B cell (primary cell): ENCODE measurements around the gene CLCN7. TPM values are rescaled to one million over a fixed set of nuclear protein-coding genes. Genes with fewer than 3 reads are reported as not detected.

Source experiments
- ATAC-seq: fragments of 200-7000 bp; cut with Tn5 transposase; one replicate; pipeline ENCODE4 v1.10.0; 2021; ENCODE audit warnings: low read depth, mild to moderate bottlenecking, moderate number of reproducible peaks, moderate library complexity
- CTCF ChIA-PET: fragments of 350-600 bp; sonication (Branson Sonifier 250); formaldehyde crosslinking; loops from one replicate; lab custom pipeline; 2021; ENCODE audit warnings: antibody characterized with exemption, inconsistent platforms; lab: Charles Lee
- POLR2A ChIA-PET: fragments of 350-600 bp; sonication (Branson Sonifier 250); formaldehyde crosslinking; loops from one replicate; lab custom pipeline; 2021; ENCODE audit warnings: antibody characterized with exemption; lab: Charles Lee
- DNase-seq: peaks from one replicate; pipeline ENCODE4 v3.0.0; 2013
- H2AFZ ChIP-seq: 2 replicates; pipeline ENCODE4 v1.6.1; 2012; ENCODE audit warnings: mild to moderate bottlenecking, low read depth, low read length; ENCODE audit not compliant: insufficient read depth, poor library complexity, severe bottlenecking
- H3K27ac ChIP-seq, 2 donors: 1 replicate in 1 of 2; 2 replicates in 1 of 2; pipeline ENCODE4 v1.5.1; 2012 to 2013; ENCODE audit warnings: low read length in 2 of 2, mild to moderate bottlenecking in 2 of 2, moderate library complexity in 1 of 2
- H3K27me3 ChIP-seq, 4 experiments: fragments of 200-600 bp in 1 of 4; sonication (generic) in 1 of 4; replicated peaks in 1 of 4; 1 replicate in 2 of 4; 2 replicates in 2 of 4; pipeline versions ENCODE4 v1.6.1 to v1.7.0; 2013 to 2016; ENCODE audit warnings: low read length in 3 of 4, mild to moderate bottlenecking in 2 of 4, mixed read lengths in 1 of 4, moderate library complexity in 1 of 4; ENCODE audit not compliant: insufficient read depth in 4 of 4, control insufficient read depth in 3 of 4; ENCODE audit errors: control extremely low read depth in 1 of 4
- H3K36me3 ChIP-seq, 2 experiments: replicated peaks in 1 of 2; 1 replicate in 1 of 2; 2 replicates in 1 of 2; pipeline versions ENCODE4 v1.6.1 to v1.7.1; 2013; ENCODE audit warnings: low read length in 1 of 2; ENCODE audit not compliant: insufficient read depth in 2 of 2, control insufficient read depth in 1 of 2; ENCODE audit errors: control extremely low read depth in 1 of 2, extremely low read depth in 1 of 2
- H3K4me1 ChIP-seq, 2 donors: fragments of 200-600 bp in 1 of 2; sonication (generic) in 1 of 2; 1 replicate in 1 of 2; 2 replicates in 1 of 2; pipeline versions ENCODE4 v1.5.1 to v1.6.1; 2013 to 2017; ENCODE audit warnings: low read length in 2 of 2; ENCODE audit not compliant: control insufficient read depth in 2 of 2, insufficient read depth in 2 of 2
- H3K4me2 ChIP-seq: replicated peaks from 2 replicates; pipeline ENCODE3; 2012; ENCODE audit warnings: mild to moderate bottlenecking, low read depth, low read length; ENCODE audit not compliant: poor library complexity, severe bottlenecking
- H3K4me3 ChIP-seq, 5 experiments: fragments of 200-600 bp in 1 of 5; sonication (generic) in 1 of 5; 1 replicate in 3 of 5; 2 replicates in 2 of 5; pipeline versions ENCODE4 v1.5.1 to v1.7.0; 2011 to 2016; ENCODE audit warnings: low read length in 4 of 5, mild to moderate bottlenecking in 4 of 5, low read depth in 2 of 5, control low read depth in 1 of 5, moderate library complexity in 1 of 5; ENCODE audit not compliant: insufficient read depth in 1 of 5; ENCODE audit errors: control extremely low read depth in 1 of 5, extremely low read depth in 1 of 5
- H3K79me2 ChIP-seq: fragments of 200-600 bp; sonication (generic); one replicate; pipeline ENCODE4 v1.6.0; 2016; ENCODE audit warnings: low read length; ENCODE audit not compliant: control insufficient read depth, insufficient read depth
- H3K9ac ChIP-seq: fragments of 200-600 bp; sonication (generic); 2 replicates; pipeline ENCODE4 v1.6.1; 2017; ENCODE audit warnings: mild to moderate bottlenecking, low read length, moderate library complexity
- H3K9me3 ChIP-seq, 3 donors: one replicate each; pipeline versions ENCODE4 v1.6.1 to v1.7.1; 2013; ENCODE audit warnings: low read length in 2 of 3; ENCODE audit not compliant: control insufficient read depth in 2 of 3, insufficient read depth in 1 of 3; ENCODE audit errors: control extremely low read depth in 1 of 3
- H4K20me1 ChIP-seq: 2 replicates; pipeline ENCODE4 v1.6.0; 2012; ENCODE audit warnings: mild to moderate bottlenecking, low read length; ENCODE audit not compliant: insufficient read depth, control insufficient read depth, poor library complexity, severe bottlenecking
- H3K27ac Mint-ChIP-seq: one replicate; pipeline ENCODE4 v1.8.0; 2021; ENCODE audit warnings: mixed read lengths
- H3K27me3 Mint-ChIP-seq: one replicate; pipeline ENCODE4 v1.8.0; 2021; ENCODE audit warnings: mixed read lengths
- H3K4me1 Mint-ChIP-seq: one replicate; pipeline ENCODE4 v1.8.0; 2021; ENCODE audit warnings: mixed read lengths
- H3K4me3 Mint-ChIP-seq: one replicate; pipeline ENCODE4 v1.8.0; 2021; ENCODE audit warnings: mixed read lengths
- H3K9me3 Mint-ChIP-seq: one replicate; pipeline ENCODE4 v1.8.0; 2022; ENCODE audit warnings: mixed read lengths; ENCODE audit not compliant: insufficient read depth
- EZH2 ChIP-seq: IDR thresholded peaks from 2 replicates; pipeline ENCODE4 v1.6.1; 2012; ENCODE audit warnings: borderline replicate concordance, low read depth, mild to moderate bottlenecking, moderate library complexity, low read length; ENCODE audit not compliant: insufficient read depth, poor library complexity, severe bottlenecking
- WGBS: methylation state at CpG from one replicate; pipeline ENCODE4 v1.1.5; 2013; ENCODE audit warnings: missing lambda C conversion rate; ENCODE audit not compliant: insufficient coverage; 5-methylcytosine and 5-hydroxymethylcytosine counted together
- intact Hi-C: fragments of 100-400 bp; cut with micrococcal nuclease; formaldehyde crosslinking; loops from one replicate; pipeline ENCODE4 v1.10.0; 2022
- polyA plus RNA-seq: library from polyadenylated mRNA; depleted of rRNA; stranded (reverse); fragments of >200 nt; gene quantifications from 2 replicates; pipeline ENCODE4 v1.2.3, GENCODE V29; 2012
- total RNA-seq, 2 donors: library from RNA; stranded (reverse); fragments of 120-200 nt in 1 of 2; gene quantifications; 1 replicate in 1 of 2; 2 replicates in 1 of 2; pipeline versions ENCODE4 v1.2.3 to v1.2.4, GENCODE V29; 2013 to 2022
- TF ChIP-seq, protein P1 (sequence below): fragments of 200-600 bp; IDR thresholded peaks from one replicate; pipeline ENCODE4 v1.8.0; 2022; ENCODE audit warnings: antibody characterized with exemption, mild to moderate bottlenecking

Gene CLCN7
- total and polyA plus RNA-seq, 2 donors (not counting 1 experiment from before 2014, with no cell fraction given) = 215 to 274 TPM

DNA sequence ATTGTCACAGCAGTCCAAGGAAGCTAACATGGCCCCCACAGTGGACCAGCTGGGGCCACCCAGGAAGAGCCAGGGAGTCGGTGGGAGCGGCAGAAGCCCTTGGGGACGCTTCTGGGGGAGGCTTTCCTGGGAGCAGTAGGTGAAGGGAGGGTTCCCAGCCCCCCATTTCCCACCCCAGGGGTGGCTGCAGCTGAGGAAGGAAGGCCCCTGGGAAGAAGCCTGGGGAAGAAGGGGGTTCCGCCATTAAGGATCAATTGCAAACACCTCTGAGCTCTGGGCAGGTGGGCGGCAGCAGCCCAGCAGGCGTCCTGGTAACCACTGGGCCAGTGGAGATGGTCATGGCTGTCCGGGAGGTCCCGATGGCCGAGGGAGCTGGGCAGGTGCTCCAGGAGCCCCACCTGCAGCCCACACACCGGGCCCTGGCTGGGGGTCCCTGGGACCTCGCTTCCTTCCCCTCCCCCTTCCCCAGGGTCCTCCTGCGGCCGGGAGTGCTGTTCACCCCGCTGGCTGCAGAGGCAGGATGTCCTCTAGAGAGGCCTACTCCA lies 44.5 kb downstream of the CLCN7 start:
- Histone ChIP-seq H3K4me1 (peaks cover 19 to 42% of the 10 kb centered on the region in 2 donors), H4K20me1 (no peaks in the 10 kb centered on the region), H3K27ac (no peak overlapping the region), H3K4me2 (no peak overlapping the region), H3K27me3 (no peaks in the 10 kb centered on the region), H3K9ac (no peak overlapping the region), H3K79me2 (no peaks in the 10 kb centered on the region), H3K9me3 (no peaks in the 10 kb centered on the region), H2AFZ (no peak overlapping the region), H3K4me3 (no peak overlapping the region), H3K36me3 (no peaks in the 10 kb centered on the region)
- 53% methylated on average over 10 of the region's 14 CpGs for WGBS
- Mint-ChIP-seq H3K27ac (peak overlapping the region; percentile 37), H3K4me1 (peaks cover 5% of the 10 kb centered on the region), H3K4me3 (no peak overlapping the region), H3K9me3 (no peaks in the 10 kb centered on the region), H3K27me3 (no peaks in the 10 kb centered on the region)
- intact Hi-C loops = no loop called here
- ChIA-PET POLR2A (no interaction called here), CTCF (no interaction called here)
- ATAC-seq (no peak), DNase-seq (no peak)
- TF ChIP-seq, protein P1, sequence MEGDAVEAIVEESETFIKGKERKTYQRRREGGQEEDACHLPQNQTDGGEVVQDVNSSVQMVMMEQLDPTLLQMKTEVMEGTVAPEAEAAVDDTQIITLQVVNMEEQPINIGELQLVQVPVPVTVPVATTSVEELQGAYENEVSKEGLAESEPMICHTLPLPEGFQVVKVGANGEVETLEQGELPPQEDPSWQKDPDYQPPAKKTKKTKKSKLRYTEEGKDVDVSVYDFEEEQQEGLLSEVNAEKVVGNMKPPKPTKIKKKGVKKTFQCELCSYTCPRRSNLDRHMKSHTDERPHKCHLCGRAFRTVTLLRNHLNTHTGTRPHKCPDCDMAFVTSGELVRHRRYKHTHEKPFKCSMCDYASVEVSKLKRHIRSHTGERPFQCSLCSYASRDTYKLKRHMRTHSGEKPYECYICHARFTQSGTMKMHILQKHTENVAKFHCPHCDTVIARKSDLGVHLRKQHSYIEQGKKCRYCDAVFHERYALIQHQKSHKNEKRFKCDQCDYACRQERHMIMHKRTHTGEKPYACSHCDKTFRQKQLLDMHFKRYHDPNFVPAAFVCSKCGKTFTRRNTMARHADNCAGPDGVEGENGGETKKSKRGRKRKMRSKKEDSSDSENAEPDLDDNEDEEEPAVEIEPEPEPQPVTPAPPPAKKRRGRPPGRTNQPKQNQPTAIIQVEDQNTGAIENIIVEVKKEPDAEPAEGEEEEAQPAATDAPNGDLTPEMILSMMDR = no peak
- no peak for TF ChIP-seq EZH2

DNA sequence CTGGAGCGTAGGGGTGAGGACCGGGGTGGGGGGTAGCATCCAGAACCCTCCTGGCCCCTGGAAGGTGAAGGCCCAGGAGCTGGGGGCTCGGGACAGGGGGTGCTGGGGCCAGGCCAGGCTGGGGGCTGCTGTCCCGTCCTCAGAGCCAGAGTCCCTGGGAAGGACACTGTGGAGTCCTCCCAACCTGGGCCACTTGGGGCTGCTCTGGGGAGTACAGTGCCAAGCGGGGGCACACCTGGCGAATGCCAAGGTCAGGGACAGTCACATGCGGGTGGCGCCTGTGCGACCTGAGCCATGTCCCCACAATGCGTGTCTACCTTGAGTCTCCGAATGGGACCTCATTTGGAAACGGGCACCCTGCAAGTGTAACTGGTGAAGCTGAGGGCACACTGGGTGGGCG lies 45.2 kb downstream of the CLCN7 start:
- DNase-seq (no peak), ATAC-seq (no peak)
- ChIA-PET POLR2A (interaction anchor here (0.6 to 1.3 kb wide), 2 partner anchors 9 to 567 kb away, joined by 3 to 9 read pairs; partner anchors contain the start of gene UQCC4), CTCF (interaction anchor here (1.2 to 3.4 kb wide), 5 partner anchors 42 to 276 kb away, joined by 4 to 22 read pairs (median 7); partner anchors contain the start of gene MAPK8IP3)
- TF ChIP-seq, protein P1 = no peak
- no peak for TF ChIP-seq EZH2
- Mint-ChIP-seq H3K4me1 (peaks cover 5% of the 10 kb centered on the region), H3K4me3 (no peak overlapping the region), H3K27ac (no peak overlapping the region), H3K27me3 (no peaks in the 10 kb centered on the region), H3K9me3 (no peaks in the 10 kb centered on the region)
- Histone ChIP-seq H3K79me2 (no peaks in the 10 kb centered on the region), H3K4me1 (peaks cover 19 to 42% of the 10 kb centered on the region in 2 donors), H3K9me3 (no peaks in the 10 kb centered on the region), H4K20me1 (no peaks in the 10 kb centered on the region), H3K4me3 (no peak overlapping the region), H3K36me3 (no peaks in the 10 kb centered on the region), H3K4me2 (no peak overlapping the region), H3K27ac (no peak overlapping the region), H3K27me3 (no peaks in the 10 kb centered on the region), H2AFZ (no peak overlapping the region), H3K9ac (no peak overlapping the region)
- intact Hi-C loops = no loop called here
- WGBS = 94% methylated on average over 13 of the region's 13 CpGs
